GM21576 (cell line): Measurements from ENCODE around the gene CEL.
"Not testable (repeated sequence)": the region's sequence is repeated elsewhere in the genome, so short reads cannot be mapped to it uniquely, and the experiment has no call there.

Experiments used
- ATAC-seq: cut with Tn5 transposase; IDR thresholded peaks from one replicate; pipeline ENCODE4 v1.9.1; 2021; ENCODE audit warnings: mild to moderate bottlenecking, moderate library complexity; ENCODE audit not compliant: unreplicated experiment

Gene CEL

DNA sequence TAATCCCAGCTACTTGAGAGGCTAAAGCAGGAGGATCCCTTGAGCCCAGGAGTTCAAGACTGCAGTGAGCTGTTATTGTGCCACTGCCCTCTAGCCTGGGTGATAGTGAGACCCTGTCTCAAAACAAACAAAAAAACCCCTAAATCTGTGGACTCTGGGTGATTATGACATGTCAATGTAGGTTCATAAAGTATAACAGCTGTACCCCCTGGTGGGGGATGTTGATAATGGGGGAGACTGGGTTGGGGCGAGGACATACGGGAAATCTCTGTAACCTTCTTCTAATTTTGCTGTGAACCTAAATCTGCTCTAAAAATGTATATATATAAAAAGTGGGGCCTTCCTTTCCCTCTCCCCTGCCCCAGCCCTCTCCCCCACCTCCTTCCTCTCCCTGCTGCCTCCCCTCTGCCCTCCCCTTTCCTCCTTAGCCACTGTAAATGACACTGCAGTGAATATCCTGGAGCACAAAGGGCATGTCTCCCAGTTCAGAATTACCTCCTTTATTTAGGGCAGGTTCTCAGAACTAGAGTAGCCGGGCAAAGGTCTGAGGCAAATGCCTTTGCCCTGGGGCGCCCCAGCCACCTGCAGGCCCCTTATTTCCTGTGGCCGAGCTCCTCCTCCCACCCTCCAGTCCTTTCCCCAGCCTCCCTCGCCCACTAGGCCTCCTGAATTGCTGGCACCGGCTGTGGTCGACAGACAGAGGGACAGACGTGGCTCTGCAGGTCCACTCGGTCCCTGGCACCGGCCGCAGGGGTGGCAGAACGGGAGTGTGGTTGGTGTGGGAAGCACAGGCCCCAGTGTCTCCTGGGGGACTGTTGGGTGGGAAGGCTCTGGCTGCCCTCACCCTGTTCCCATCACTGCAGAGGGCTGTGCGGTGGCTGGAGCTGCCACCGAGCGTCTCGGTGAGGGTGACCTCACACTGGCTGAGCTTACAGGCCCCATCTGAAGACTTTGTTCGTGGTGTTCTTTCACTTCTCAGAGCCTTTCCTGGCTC lies 19.3 kb downstream of the CEL start:
- not testable (repeated sequence) for ATAC-seq

DNA sequence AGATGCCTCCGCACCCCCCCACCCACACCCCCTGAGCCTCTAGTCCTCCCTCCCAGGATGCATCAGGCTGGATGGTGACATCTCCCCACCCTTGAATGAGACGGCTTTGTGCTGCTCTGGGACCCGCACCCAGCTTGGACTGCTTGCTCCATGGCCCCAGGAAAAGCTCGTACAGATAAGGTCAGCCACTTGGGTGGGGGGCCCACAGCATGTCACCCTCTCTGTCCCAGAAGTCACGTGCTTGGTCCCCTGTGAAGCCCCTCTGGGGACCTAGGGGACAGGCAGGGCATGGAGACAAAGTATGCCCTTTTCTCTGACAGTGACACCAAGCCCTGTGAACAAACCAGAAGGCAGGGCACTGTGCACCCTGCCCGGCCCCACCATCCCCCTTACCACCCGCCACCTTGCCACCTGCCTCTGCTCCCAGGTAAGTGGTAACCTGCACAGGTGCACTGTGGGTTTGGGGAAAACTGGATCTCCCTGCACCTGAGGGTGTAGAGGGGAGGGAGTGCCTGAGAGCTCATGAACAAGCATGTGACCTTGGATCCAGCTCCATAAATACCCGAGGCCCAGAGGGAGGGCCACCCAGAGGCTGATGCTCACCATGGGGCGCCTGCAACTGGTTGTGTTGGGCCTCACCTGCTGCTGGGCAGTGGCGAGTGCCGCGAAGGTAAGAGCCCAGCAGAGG lies 20.3 kb downstream of the CEL start:
- not testable (repeated sequence) for ATAC-seq

DNA sequence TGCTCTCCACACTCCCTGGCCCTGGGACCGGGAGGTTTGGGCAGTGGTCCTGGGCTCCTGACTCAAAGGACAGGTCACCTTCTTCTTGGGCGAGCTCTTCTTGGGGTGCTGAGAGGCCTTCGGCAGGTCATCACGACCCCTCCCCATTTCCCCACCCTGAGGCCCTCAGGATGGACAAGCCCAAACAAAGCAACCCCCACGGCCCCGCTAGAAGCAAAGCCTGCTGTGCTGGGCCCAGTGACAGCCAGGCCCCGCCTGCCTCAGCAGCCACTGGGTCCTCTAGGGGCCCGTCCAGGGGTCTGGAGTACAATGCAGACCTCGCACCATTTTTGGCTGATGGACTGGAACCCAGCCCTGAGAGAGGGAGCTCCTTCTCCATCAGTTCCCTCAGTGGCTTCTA lies 21.9 kb downstream of the CEL start:
- ATAC-seq = not testable (repeated sequence)

DNA sequence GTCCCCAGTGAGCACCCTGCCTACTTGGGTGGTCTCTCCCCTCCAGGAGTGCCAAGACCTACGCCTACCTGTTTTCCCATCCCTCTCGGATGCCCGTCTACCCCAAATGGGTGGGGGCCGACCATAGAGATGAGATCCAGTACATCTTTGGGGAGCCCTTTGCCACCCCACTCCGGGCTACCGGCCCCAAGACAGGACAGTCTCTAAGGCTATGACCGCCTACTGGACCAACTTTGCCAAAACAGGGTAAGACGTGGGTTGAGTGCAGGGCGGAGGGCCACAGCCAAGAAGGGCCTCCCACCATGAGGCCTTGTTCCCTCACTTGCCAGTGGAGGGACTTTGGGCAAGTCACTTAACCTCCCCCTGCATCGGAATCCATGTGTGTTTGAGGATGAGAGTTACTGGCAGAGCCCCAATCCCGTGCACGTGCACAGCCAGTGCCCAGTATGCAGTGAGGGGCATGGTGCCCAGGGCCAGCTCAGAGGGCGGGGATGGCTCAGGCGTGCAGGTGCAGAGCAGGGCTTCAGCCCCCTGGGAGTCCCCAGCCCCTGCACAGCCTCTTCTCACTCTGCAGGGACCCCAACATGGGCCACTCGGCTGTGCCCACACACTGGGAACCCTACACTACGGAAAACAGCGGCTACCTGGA lies 24.6 kb downstream of the CEL start:
- not testable (repeated sequence) for ATAC-seq

DNA sequence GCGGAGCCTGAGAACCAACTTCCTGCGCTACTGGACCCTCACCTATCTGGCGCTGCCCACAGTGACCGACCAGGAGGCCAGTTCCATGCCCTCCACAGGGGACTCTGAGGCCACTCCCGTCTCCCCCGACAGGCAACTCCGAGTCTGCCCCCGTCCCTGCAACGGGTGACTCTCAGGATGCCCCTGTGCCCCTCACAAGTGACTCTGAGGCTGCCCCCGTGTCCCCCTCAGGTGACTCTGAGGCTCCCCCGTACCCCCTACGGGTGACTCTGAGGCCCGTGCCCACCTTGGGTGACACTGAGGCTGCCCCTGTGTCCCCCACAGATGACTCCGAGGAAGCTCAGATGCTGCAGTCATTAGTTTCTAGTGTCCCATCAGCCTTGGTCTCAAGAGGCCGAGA lies 25.1 kb downstream of the CEL start:
- ATAC-seq = no peak

DNA sequence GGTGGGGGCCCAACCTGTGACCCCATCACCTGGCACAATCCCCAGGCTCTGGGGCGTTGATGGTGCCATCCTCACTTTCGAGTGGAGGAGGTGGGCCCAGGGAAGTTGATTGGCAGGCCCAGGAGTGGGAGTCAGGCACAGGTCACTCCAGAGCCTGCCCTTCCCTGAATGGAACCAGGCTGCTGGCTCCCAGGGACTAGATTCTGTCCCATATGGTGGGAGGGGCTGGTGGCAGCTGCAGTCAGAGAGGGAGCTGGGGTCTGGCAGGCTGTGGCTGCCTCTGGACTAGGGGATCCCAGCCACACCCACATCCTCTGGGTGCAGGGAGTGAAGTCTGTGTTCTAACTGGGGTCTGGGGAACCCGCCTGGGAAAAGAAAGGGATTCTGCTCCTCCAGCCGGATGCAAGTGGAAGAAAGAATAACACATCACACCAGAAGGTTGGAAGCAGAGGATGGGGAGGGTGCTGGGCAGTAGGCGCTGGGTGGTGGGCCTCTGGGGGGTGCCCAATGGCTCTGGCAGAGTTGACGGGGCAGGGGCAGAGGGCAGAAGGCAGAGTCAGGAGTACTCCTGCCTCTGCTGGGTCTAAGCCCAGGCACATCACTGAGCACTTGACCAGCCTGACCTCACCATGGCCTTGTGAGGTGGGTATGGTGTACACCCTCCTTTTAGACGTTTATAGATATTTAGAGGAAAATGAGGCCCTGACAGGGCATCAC lies 25.8 kb downstream of the CEL start:
- ATAC-seq = no peak

DNA sequence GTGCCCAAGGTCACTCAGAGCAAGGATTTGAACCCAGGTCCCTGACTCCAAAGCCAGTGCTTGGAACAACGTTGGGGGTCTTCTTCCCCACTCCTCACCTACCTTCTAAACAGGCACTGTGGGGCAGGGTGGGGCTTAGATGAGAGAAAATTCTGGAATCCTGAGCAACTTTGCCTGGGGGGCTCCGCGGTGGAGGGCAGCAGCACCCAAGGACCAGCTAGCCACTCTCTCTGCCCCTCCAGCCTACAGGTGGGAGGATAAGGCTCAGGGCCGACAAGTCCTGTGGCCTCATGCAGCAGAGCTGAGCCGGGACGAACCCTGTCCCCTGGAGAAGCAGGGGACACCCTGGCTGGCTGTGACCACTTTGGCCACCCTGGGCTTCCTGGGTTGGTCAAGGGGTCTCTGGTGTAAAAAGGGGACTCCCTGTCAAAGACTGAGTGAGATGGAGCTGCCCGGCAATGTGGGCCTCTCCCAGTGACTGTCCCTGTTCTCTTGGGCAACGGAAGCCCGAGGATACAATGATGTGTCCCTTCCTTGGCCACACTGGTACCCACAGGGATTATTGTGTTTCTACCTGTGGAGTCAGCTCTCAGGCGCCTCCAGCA lies 26.5 kb downstream of the CEL start:
- no peak for ATAC-seq

DNA sequence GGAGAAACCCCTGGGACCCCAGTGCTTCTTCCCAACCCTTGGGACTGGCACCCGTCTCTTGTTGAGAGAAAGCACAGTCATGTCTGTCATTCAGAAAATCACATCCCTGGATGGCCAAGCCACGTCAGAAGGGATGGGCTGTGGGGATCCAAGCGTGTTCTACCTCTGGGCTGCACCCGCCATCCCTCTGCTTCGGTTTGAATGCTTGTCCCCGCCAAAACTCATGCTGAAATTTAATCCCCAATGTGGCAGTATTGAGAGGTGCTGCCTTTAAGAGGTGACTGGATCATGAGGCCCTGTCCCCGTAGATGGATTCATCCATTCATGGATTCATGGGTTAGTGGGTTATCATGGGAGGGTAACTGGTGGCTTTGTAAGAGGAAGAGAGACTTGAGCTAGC lies 27.0 kb downstream of the CEL start:
- no peak for ATAC-seq

DNA sequence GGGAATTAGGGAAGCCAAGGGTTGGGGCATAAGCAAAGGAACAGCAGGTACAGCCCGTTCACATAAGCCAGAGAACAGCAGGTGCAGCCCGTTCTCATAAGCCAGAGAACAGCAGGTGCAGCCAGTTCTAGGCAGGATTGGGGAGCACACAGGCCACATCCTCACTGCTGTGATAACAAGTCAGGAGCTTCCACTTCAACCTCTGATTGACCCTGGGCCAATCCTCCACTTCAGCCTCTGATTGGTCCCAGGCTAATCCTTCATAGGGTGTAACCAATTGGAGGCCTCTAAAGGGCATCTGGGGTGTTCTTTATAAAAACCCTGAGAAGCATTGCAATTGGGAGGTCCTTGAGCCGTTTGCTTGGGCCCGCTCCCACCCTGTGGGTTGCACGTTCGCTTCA lies 27.5 kb downstream of the CEL start:
- no peak for ATAC-seq

DNA sequence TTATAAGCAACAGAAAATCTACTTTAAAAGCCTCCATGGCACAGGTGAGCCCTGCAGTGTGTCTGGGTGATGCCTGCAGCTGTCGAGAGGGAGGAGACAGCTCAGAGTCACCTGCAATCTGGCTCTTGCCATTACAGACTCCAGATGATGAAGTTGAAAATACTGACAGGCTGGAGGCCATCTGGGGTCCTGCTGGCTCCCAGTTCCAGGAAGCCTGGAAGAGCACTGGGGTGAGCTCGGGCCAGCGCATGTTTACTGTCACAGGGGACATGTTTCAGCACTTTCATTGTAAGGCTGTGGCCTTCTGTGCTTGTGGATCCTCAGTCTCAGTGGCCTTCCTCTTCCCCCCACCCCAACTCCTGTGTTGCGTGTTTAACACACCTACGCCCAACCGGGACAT lies 28.4 kb downstream of the CEL start:
- no peak for ATAC-seq

DNA sequence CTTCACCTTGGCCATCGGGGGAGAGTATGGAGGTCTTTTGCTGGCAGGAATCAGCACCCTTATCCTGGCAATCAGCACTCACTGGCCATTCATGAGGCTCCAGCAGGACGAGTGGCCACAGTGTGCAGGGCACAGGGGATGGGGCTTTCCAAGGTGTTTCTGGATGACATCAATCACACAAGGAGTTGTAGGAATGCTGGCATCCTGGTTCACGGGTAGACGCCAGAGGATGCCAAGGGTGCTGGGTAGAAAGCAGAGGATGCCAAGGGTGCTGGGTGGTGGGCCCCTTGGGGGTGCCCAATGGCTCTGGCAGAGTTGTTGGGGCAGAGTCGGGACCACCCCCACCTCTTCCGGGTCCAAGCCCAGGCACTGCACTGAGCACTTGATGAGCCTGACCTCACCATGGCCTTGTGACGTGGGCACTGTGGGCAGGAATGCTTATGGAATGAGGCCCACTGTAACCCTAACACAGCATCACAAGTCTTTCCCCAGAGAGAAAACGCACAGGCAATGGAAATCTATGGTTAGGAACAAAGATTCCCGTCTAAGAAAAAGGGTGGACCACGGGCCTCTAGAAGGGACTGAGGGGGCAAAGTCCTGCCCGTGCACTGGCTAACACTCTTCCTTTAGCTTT lies 29.1 kb downstream of the CEL start:
- no peak for ATAC-seq

DNA sequence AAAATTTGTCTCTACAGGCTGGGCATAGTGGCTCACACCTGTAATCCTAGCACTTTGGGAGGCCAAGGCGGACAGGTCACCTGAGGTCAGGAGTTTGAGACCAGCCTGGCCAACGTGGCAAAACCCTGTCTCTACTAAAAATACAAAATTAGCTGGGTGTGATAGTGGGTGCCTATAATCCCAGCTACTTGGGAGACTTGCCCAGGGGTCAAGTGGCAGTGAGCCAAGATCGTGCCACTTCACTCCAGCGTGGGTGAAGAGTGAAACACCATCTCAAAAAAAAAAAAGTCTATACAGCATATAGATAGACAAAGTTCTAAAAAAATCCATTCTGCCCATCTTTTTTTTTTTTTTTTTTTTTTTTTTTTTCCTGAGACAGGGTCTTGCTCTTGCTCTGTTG lies 32.6 kb downstream of the CEL start:
- not testable (repeated sequence) for ATAC-seq

DNA sequence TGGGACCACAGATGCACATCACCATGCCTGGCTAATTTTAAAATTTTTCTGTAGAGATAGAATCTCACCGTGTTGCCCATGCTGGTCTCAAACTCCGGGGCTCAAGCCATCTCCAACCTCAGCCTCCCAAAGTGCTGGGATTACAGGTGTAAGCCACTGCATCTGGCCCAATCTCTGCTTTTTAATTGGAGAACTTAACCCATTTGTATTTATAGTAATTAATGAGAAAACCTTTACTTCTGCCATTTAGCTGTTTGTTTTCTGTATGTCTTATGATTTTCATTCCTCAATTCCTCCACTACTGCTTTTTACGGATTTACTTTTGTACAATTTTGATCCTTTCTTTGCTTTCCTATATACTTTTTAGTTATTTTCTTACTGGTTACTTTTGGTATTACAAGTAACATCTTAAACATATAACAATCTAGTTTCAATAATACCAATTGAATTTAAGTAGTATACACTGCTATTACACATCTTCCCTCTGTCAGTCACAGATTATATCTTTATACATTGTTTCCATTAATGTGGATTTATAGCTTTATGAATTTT lies 33.1 kb downstream of the CEL start:
- no peak for ATAC-seq

DNA sequence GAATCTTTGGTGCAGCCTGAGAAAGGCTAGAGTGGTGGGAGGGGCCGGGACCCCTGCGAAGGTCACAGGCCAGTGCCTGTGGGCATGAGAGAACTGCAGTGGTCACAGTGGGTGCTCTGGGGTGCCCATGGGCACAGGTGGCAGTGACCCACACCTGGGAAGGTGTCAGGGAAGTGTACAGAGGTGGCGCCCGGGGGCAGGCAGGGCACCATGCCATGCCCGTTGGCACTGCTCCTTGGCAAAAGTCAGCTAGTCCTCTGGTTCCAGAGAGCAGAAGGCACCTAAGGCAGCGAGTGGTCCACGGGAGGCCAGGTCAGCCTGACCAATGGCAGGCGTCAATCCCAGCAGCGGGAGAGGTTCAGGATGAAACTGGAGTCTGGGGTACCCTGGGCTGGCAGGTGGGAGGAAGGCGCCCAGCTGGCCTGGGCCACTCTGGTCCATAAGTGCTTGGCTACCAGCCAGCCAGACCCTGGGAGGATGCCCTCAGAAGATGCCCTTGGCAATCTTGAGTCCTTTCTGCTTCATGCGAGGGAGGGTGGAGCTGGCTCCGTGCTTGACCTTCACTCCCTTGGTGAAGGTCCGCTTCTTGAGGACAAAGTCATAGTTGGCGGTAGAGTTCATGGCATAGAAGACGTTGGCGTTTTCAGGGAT lies 36.4 kb downstream of the CEL start:
- no peak for ATAC-seq

DNA sequence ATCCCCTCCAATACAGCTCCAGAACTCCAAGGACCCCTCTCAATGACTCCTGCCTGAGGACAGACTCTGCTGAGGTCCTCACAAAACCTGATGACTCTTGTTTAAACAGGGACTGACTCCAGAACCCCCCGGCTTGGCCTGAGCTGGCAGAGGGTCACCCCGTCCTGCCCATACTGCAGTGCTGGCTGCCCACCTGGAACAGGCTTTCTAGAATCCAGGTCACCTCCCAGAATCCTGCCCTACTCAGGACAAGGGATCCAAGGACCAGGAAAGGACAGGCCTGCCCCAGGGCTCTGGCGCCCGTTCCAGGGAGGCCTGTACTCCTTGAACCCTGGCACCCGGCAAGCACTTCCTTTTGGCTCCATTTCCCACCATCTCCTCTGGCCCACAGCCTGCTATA lies 37.1 kb downstream of the CEL start:
- no peak for ATAC-seq

DNA sequence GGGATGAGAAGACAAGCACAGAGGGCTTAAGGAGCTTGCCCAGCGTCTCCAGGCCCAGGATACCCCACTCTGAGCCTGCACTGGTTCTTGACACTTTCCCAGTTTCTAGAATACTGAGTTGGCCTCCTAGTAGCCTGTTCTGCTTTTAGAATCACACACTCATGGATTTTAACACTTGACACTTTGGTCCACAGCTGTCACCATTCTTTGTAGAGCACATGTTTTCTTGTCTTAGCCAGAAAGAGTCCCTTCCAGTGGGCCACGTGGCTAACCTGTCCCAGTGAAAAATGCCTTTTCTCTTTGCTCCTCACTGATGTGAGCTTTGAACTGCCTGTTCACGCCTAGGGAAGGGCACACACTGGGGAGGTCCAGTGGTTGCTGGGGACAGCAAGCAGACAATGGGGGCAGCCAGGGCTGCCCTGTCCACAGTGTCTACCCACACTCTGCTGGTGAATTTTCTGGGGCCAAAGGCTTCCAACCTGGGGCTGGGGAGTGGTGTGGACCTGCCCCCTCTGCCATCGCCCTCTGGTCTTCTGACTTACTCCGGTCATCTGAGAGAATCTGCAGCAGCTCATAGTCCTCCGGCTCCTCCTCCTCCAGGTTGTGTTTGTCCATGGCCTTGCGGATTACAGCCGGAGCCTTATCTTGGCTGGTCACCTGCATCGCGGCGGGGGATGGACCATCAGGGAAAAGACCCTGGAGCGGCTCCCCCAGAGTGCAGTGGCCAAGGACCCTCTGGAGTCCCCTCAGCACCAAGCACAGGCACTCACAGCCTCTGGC lies 38.1 kb downstream of the CEL start:
- no peak for ATAC-seq

DNA sequence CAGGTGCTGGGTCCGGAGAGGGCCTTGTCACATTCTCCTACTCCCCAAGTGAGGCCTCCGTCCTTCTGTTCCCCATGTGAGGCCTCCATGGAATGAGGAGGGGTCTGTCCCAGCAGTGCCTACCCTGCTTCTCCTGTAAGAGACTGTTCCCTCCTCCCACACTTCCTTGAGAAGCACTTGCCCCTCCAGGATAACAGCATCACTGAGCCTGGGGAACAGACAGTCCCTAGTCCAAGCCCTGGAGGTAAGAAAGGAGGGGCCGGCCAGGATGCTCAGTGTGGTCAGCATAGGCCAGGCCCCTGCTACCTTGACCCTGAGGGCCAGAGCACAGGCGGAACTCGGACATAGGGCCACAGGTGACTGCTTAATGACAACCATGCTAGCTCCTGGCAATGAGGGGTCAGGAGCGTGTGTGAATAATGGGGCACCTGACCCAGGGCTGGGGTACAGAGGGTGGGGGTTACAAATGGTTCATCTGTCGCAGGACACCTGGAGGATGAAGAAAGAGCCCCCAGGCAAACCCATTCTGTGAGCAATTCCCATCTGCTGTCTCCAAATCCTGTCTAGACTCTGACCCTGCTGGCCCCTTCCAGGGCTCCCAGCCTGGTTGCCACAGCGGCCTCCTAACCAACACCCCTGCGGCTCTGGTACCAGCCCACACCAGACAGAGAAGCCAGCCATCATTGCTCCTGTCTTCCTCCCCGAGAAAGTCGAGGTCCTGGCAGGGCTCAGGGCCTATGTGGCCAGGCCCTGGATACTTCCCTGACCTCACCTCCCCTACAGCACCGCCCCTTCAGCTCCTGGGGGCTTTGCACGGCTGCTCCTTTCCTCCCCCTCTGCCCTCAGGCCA lies 39.0 kb downstream of the CEL start:
- ATAC-seq = no peak
